T-helper 1 cell treated with Interleukin-12 subunit alpha and Interleukin-12 subunit beta and Interleukin-4 antibody, amounts not matched to agents 30 μg/mL and 1 μg/mL, for 36 hours (primary cell): ENCODE results near the gene CNTRL.

Experiments
- H3K27ac Mint-ChIP-seq: one replicate; pipeline ENCODE4 v1.8.0; 2021; ENCODE audit warnings: mild to moderate bottlenecking, mixed read lengths
- H3K27me3 Mint-ChIP-seq: one replicate; pipeline ENCODE4 v1.8.0; 2021; ENCODE audit warnings: low read depth, mixed read lengths
- H3K36me3 Mint-ChIP-seq: one replicate; pipeline ENCODE4 v1.8.0; 2021; ENCODE audit warnings: low read depth, mixed read lengths
- H3K4me1 Mint-ChIP-seq: one replicate; pipeline ENCODE4 v1.8.0; 2021; ENCODE audit warnings: low read depth, mixed read lengths
- H3K4me3 Mint-ChIP-seq: one replicate; pipeline ENCODE4 v1.8.0; 2021; ENCODE audit warnings: mild to moderate bottlenecking, moderate library complexity, mixed read lengths
- H3K9me3 Mint-ChIP-seq: one replicate; pipeline ENCODE4 v1.8.0; 2021; ENCODE audit warnings: mixed read lengths

The CNTRL gene

GRCh38 chr9:121201738-121202533 lies 127.2 kb downstream of the CNTRL start, which contains the start of gene RAB14:
TSS of gene RAB14 (minus strand) at chr9:121201869. CDS start at chr9:121193412, 8,457 bp downstream.
- Mint-ChIP-seq H3K4me3 (peak within 1 kb of the TSS; percentile 91), H3K36me3 (peaks cover 5% of the 10 kb centered on the region), H3K27ac (peak within 1 kb of the TSS; percentile 89), H3K4me1 (peaks cover 35% of the 10 kb centered on the region), H3K9me3 (no peaks in the 10 kb centered on the region), H3K27me3 (no peaks in the 10 kb centered on the region)

- Mint-ChIP-seq H3K27ac (no peak overlapping the region), H3K27me3 (no peaks in the 10 kb centered on the region), H3K9me3 (no peaks in the 10 kb centered on the region), H3K36me3 (peaks cover 8% of the 10 kb centered on the region), H3K4me3 (no peak overlapping the region), H3K4me1 (peaks cover 33% of the 10 kb centered on the region)
Observed at GRCh38 chr9:121204121-121204520, 129.4 kb downstream of the CNTRL start.

- Mint-ChIP-seq H3K9me3 (no peaks in the 10 kb centered on the region), H3K27me3 (no peaks in the 10 kb centered on the region), H3K36me3 (peaks cover 8% of the 10 kb centered on the region), H3K4me3 (no peak overlapping the region), H3K27ac (no peak overlapping the region), H3K4me1 (peaks cover 32% of the 10 kb centered on the region)
Observed at GRCh38 chr9:121204611-121205010, 129.9 kb downstream of the CNTRL start.

GRCh38 chr9:121206516-121207370 lies 132.0 kb downstream of the CNTRL start:
- Mint-ChIP-seq H3K4me1 (peaks cover 22% of the 10 kb centered on the region), H3K4me3 (no peak overlapping the region), H3K36me3 (peaks cover 4% of the 10 kb centered on the region), H3K27me3 (no peaks in the 10 kb centered on the region), H3K9me3 (no peaks in the 10 kb centered on the region), H3K27ac (peak overlapping the region; percentile 57)

GRCh38 chr9:121207371-121207940 lies 132.7 kb downstream of the CNTRL start:
- peaks cover 3% of the 10 kb centered on the region for H3K36me3 Mint-ChIP-seq
- peak overlapping the region; percentile 57 for H3K27ac Mint-ChIP-seq
- H3K9me3 Mint-ChIP-seq = no peaks in the 10 kb centered on the region
- no peak overlapping the region for H3K4me3 Mint-ChIP-seq
- peaks cover 20% of the 10 kb centered on the region for H3K4me1 Mint-ChIP-seq
- no peaks in the 10 kb centered on the region for H3K27me3 Mint-ChIP-seq

- H3K27me3 Mint-ChIP-seq = no peaks in the 10 kb centered on the region
- H3K9me3 Mint-ChIP-seq = no peaks in the 10 kb centered on the region
- H3K27ac Mint-ChIP-seq = no peak overlapping the region
- H3K36me3 Mint-ChIP-seq = peaks cover 3% of the 10 kb centered on the region
- H3K4me3 Mint-ChIP-seq = no peak overlapping the region
- H3K4me1 Mint-ChIP-seq = peaks cover 22% of the 10 kb centered on the region
Observed at GRCh38 chr9:121210536-121210935, 135.8 kb downstream of the CNTRL start.

- Mint-ChIP-seq H3K4me1 (peaks cover 12% of the 10 kb centered on the region), H3K9me3 (no peaks in the 10 kb centered on the region), H3K27ac (no peak overlapping the region), H3K36me3 (peaks cover 2% of the 10 kb centered on the region), H3K4me3 (no peak overlapping the region), H3K27me3 (no peaks in the 10 kb centered on the region)
Observed at GRCh38 chr9:121213136-121213806, 138.5 kb downstream of the CNTRL start.

GRCh38 chr9:121214005-121214404 lies 139.2 kb downstream of the CNTRL start:
- H3K9me3 Mint-ChIP-seq = no peaks in the 10 kb centered on the region
- no peak overlapping the region for H3K27ac Mint-ChIP-seq
- H3K27me3 Mint-ChIP-seq = no peaks in the 10 kb centered on the region
- H3K36me3 Mint-ChIP-seq = no peaks in the 10 kb centered on the region
- H3K4me1 Mint-ChIP-seq = peaks cover 9% of the 10 kb centered on the region
- no peak overlapping the region for H3K4me3 Mint-ChIP-seq

GRCh38 chr9:121216271-121216805 lies 141.6 kb downstream of the CNTRL start:
- Mint-ChIP-seq H3K27me3 (no peaks in the 10 kb centered on the region), H3K27ac (no peak overlapping the region), H3K36me3 (no peaks in the 10 kb centered on the region), H3K9me3 (no peaks in the 10 kb centered on the region), H3K4me3 (no peak overlapping the region), H3K4me1 (peaks cover 9% of the 10 kb centered on the region)

- no peaks in the 10 kb centered on the region for H3K27me3 Mint-ChIP-seq
- H3K27ac Mint-ChIP-seq = no peak overlapping the region
- no peaks in the 10 kb centered on the region for H3K36me3 Mint-ChIP-seq
- H3K9me3 Mint-ChIP-seq = no peaks in the 10 kb centered on the region
- no peak overlapping the region for H3K4me3 Mint-ChIP-seq
- peaks cover 9% of the 10 kb centered on the region for H3K4me1 Mint-ChIP-seq
Observed at GRCh38 chr9:121217609-121218292, 143.0 kb downstream of the CNTRL start.

- Mint-ChIP-seq H3K4me3 (no peak overlapping the region), H3K27me3 (no peaks in the 10 kb centered on the region), H3K9me3 (no peaks in the 10 kb centered on the region), H3K4me1 (peaks cover 4% of the 10 kb centered on the region), H3K27ac (no peak overlapping the region), H3K36me3 (no peaks in the 10 kb centered on the region)
Observed at GRCh38 chr9:121218357-121219027, 143.7 kb downstream of the CNTRL start.

GRCh38 chr9:121219530-121219929 lies 144.8 kb downstream of the CNTRL start:
- Mint-ChIP-seq H3K4me1 (peaks cover 4% of the 10 kb centered on the region), H3K27me3 (no peaks in the 10 kb centered on the region)

GRCh38 chr9:121220996-121221663 lies 146.4 kb downstream of the CNTRL start:
- no peaks in the 10 kb centered on the region for H3K36me3 Mint-ChIP-seq
- no peaks in the 10 kb centered on the region for H3K27me3 Mint-ChIP-seq
- H3K4me1 Mint-ChIP-seq = peaks cover 4% of the 10 kb centered on the region
- no peak overlapping the region for H3K27ac Mint-ChIP-seq
- no peak overlapping the region for H3K4me3 Mint-ChIP-seq
- no peaks in the 10 kb centered on the region for H3K9me3 Mint-ChIP-seq

More at GRCh38 chr9:121219530-121219929, 144.8 kb downstream of the CNTRL start:
- H3K36me3 Mint-ChIP-seq = no peaks in the 10 kb centered on the region
- H3K9me3 Mint-ChIP-seq = no peaks in the 10 kb centered on the region
- H3K27ac Mint-ChIP-seq = no peak overlapping the region
- no peak overlapping the region for H3K4me3 Mint-ChIP-seq
